Psoas muscle (tissue), 8 donors: ENCODE results near the gene SLC25A44. TPM values are rescaled to one million over a fixed set of nuclear protein-coding genes. Genes with fewer than 3 reads are reported as not detected.

ENCODE experiments used
- ATAC-seq, 4 donors: fragments of 200-7000 bp; cut with Tn5 transposase; one replicate each; pipeline ENCODE4 v1.9.1; 2020; ENCODE audit warnings: moderate library complexity in 3 of 4, mild to moderate bottlenecking in 2 of 4
- DNase-seq, 2 donors: peaks; one replicate each; pipeline ENCODE4 v3.0.0-alpha.2; 2020
- H3K27ac ChIP-seq: fragments of 200-600 bp; one replicate; pipeline ENCODE4 v1.8.0; 2022
- H3K27me3 ChIP-seq, 3 donors: fragments of 200-600 bp in 1 of 3; one replicate each; pipeline versions ENCODE4 v1.6.1 to v1.8.0; 2013 to 2022; ENCODE audit warnings: low read length in 2 of 3, mild to moderate bottlenecking in 2 of 3, moderate library complexity in 1 of 3; ENCODE audit not compliant: insufficient read depth in 3 of 3
- H3K36me3 ChIP-seq, 2 donors: fragments of 200-600 bp in 1 of 2; one replicate each; pipeline versions ENCODE4 v1.6.1 to v1.8.0; 2013 to 2022; ENCODE audit warnings: low read depth in 1 of 2, mild to moderate bottlenecking in 1 of 2, moderate library complexity in 1 of 2; ENCODE audit not compliant: insufficient read depth in 1 of 2
- H3K4me1 ChIP-seq: fragments of 200-600 bp; one replicate; pipeline ENCODE4 v1.8.0; 2022
- H3K4me3 ChIP-seq: fragments of 200-600 bp; one replicate; pipeline ENCODE4 v1.8.0; 2022; ENCODE audit warnings: mild to moderate bottlenecking
- H3K9me3 ChIP-seq: fragments of 200-600 bp; one replicate; pipeline ENCODE4 v1.8.0; 2022
- WGBS, 3 donors: extraction: QIAGEN DNeasy Blood & Tissue Kit; methylation state at CpG; one replicate each; pipeline versions ENCODE4 v1.1.6 to v1.1.7; 2013; 5-methylcytosine and 5-hydroxymethylcytosine counted together
- intact Hi-C, 2 donors: fragments of 100-400 bp; cut with DNase I; formaldehyde crosslinking; loops; one replicate each; pipeline versions ENCODE4 v1.11.0 to v1.14.2; 2022
- polyA plus RNA-seq, 3 donors: library from polyadenylated mRNA; stranded (reverse); fragments of 200-250 nt; gene quantifications; one replicate each; pipeline ENCODE4 v1.2.3, GENCODE V29; 2013
- total RNA-seq, 4 donors: library from RNA; stranded (reverse); fragmentation: NEBNext Ultra II Directional in 2 of 4; extraction: Animal tissue kit (Norgen Biotek cat#: 25700) in 2 of 4; gene quantifications; one replicate each; pipeline versions ENCODE4 v1.2.1 to v1.2.4, GENCODE V29; 2021 to 2023
- TF ChIP-seq, protein P1 (sequence below): fragments of 200-600 bp; IDR thresholded peaks from one replicate; pipeline ENCODE4 v1.8.0; 2022; ENCODE audit warnings: antibody characterized with exemption
- donor health status: healthy with polysubstance abuse.
- donor health status: DM: no; HTN: no; CAD: no; lungs with moderate emphysema.
- donor health status: Bipolar disorder and iron deficiency.
- donor health status: healthy.
- donor health status: DM: yes; HTN: yes; CAD: no.
- donor health status: DM: no; HTN: no; CAD: no.
- donor health status: DM: no; HTN: no; CAD: no.
- donor health status: DM: yes; HTN: yes; CAD: no.

SLC25A44 gene
- total and polyA plus RNA-seq, 7 donors = 11.2 to 40.3 (median 21.1) TPM

GRCh38 chr1:156245451-156246232 lies 51.7 kb downstream of the SLC25A44 start:
- WGBS, 3 donors = 1 to 4% (median 3%) methylated on average over 55 to 69 of the region's 69 CpGs
- ATAC-seq (peak; percentile 5 to 23 (median 15)), DNase-seq (peak in 1 of 2 donors; percentile 30)
- H3K4me3 ChIP-seq = peak overlapping the region; percentile 52
- H3K9me3 ChIP-seq = no peaks in the 10 kb centered on the region
- no peak overlapping the region for H3K27ac ChIP-seq
- peaks cover 9% of the 10 kb centered on the region for H3K4me1 ChIP-seq
- H3K27me3 ChIP-seq = peaks cover 0 to 17% (median 10%) of the 10 kb centered on the region in 3 donors
- TF ChIP-seq, protein P1, sequence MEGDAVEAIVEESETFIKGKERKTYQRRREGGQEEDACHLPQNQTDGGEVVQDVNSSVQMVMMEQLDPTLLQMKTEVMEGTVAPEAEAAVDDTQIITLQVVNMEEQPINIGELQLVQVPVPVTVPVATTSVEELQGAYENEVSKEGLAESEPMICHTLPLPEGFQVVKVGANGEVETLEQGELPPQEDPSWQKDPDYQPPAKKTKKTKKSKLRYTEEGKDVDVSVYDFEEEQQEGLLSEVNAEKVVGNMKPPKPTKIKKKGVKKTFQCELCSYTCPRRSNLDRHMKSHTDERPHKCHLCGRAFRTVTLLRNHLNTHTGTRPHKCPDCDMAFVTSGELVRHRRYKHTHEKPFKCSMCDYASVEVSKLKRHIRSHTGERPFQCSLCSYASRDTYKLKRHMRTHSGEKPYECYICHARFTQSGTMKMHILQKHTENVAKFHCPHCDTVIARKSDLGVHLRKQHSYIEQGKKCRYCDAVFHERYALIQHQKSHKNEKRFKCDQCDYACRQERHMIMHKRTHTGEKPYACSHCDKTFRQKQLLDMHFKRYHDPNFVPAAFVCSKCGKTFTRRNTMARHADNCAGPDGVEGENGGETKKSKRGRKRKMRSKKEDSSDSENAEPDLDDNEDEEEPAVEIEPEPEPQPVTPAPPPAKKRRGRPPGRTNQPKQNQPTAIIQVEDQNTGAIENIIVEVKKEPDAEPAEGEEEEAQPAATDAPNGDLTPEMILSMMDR = no peak
- peaks cover 0 to 32% of the 10 kb centered on the region in 2 donors for H3K36me3 ChIP-seq
- intact Hi-C loops = no loop called here

GRCh38 chr1:156246241-156246780 lies 52.4 kb downstream of the SLC25A44 start:
- ATAC-seq (no peak), DNase-seq (no peak)
- TF ChIP-seq, protein P1 = no peak
- WGBS, 3 donors = 39 to 58% (median 46%) methylated on average over 9 to 10 of the region's 10 CpGs
- H3K4me1 ChIP-seq = peaks cover 9% of the 10 kb centered on the region
- H3K27ac ChIP-seq = no peak overlapping the region
- intact Hi-C loops = no loop called here
- peak overlapping the region; percentile 52 for H3K4me3 ChIP-seq
- peaks cover 0 to 32% of the 10 kb centered on the region in 2 donors for H3K36me3 ChIP-seq
- H3K9me3 ChIP-seq = no peaks in the 10 kb centered on the region
- peaks cover 0 to 17% (median 10%) of the 10 kb centered on the region in 3 donors for H3K27me3 ChIP-seq

DNA sequence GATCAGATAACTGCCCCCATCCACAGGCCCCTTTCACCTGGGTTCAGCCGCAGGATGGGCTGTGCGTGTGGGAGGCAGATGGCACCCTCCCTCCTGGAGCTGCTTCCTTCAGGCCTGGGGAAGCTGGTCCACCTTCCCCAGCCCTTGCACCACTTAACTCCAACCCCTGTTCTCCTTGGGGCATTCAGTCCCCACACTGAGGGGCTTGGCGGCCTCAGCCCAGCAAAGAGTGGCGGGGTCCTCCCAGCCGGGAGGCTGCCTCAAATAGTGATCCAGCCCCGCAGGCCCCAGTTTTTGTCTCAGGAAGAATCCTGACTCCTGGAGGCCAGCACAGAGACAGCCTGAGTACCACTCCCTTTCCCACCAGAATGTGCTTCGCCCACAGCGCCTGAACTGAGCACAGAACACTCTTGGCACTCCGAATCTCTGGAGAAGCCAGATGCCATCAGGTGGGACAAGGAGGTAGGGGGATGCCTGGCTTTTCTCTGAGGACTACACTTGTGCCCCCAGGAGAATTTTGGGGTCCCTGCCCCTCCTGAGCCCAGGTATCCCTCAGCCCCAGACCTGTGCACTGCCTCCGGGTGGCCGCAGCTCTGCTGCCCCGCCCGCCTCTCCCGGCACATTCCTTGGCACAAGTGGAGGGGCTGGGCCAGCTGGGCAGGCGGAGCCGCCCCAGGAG lies 53.0 kb downstream of the SLC25A44 start:
- Histone ChIP-seq H3K4me1 (peaks cover 9% of the 10 kb centered on the region), H3K27ac (no peak overlapping the region), H3K9me3 (no peaks in the 10 kb centered on the region), H3K27me3 (peaks cover 0 to 17% (median 10%) of the 10 kb centered on the region in 3 donors), H3K36me3 (peaks cover 0 to 37% of the 10 kb centered on the region in 2 donors), H3K4me3 (no peak overlapping the region)
- TF ChIP-seq, protein P1 = no peak
- 29 to 34% (median 34%) methylated on average over 15 to 16 of the region's 16 CpGs for WGBS, 3 donors
- DNase-seq = peak; percentile 53 to 72
- intact Hi-C loops = no loop called here
- ATAC-seq = peak; percentile 41 to 74 (median 65)

DNA sequence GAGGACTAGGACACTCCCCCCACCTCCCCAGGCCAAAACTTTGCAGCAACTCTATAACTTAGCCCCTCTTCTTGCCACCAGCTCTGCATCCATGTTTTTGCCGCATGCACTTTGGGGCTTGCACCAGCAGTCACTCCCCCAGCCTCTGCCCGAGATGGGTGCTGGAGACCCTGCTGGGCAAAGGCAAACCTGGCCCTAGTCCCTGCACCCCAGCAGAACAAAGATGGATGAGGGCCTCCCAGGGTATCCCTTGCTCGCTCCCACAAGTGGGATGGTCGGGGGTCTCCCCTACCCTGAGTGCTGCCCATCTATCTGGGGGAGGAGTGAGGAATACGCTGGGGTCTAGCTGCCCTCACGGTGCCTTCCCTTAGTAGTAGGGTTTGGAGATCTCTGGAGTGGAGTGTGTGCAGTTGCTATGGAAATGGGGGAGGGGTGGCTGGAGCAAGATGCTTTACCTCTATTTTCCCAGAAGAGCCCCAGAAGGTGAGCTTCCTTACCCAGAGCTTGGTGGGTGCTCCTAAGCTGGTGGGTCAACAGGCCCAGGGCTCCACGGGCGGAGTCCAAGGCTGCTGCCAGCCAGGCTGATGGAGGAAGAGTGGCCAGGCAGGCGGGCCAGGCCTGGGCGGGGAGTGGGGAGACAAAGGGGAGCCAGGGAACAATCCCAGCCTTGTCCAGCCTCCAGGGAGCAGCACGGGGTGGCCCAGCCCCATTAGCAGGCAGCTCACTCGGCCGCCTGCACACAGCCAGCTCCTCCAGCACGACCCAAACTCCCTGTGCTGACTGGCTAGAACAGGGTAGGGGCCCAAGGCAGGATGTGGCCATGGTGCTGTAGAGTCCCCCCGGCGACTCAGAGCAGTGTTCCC lies 53.8 kb downstream of the SLC25A44 start, which contains the start of gene PAQR6:
Gene PAQR6 (minus strand): TSS at position 597 of the 863 bp plus-strand sequence. CDS start 1,325 bp downstream, outside the sequence.
- 28 to 41% (median 29%) methylated on average over 14 to 16 of the region's 16 CpGs for WGBS, 3 donors
- DNase-seq = peak; percentile 26 to 29
- ATAC-seq = peak in 3 of 4 donors; percentile 12 to 41 (median 38)
- TF ChIP-seq, protein P1 = no peak
- Histone ChIP-seq H3K36me3 (peaks cover 0 to 40% of the 10 kb centered on the region in 2 donors), H3K27ac (no peak within 1 kb of the TSS), H3K9me3 (no peaks in the 10 kb centered on the region), H3K4me3 (no peak within 1 kb of the TSS), H3K27me3 (peaks cover 0 to 17% (median 10%) of the 10 kb centered on the region in 3 donors), H3K4me1 (peaks cover 9% of the 10 kb centered on the region)
- intact Hi-C loops = no loop called here
